Hematopoietic multipotent progenitor cell treated with erythropoietin and hydrocortisone succinate and interleukin-3 and kit ligand, for 6 days (in vitro differentiated cells): ENCODE measurements around the gene PDCD1.
"Not testable (repeated sequence)": the region's sequence is repeated elsewhere in the genome, so short reads cannot be mapped to it uniquely, and the experiment has no call there.

Experiments used
- DNase-seq: peaks from one replicate; pipeline ENCODE4 v3.0.0-alpha.2; 2015

PDCD1 gene

GRCh38 chr2:241811201-241811951, 47.3 kb downstream of the PDCD1 start:
- no peak for DNase-seq

- DNase-seq = no peak
These were observed 48.1 kb downstream of the PDCD1 start for GRCh38 chr2:241810307-241811200.

GRCh38 chr2:241809383-241810306, 49.0 kb downstream of the PDCD1 start:
- DNase-seq = no peak

GRCh38 chr2:241808721-241809382, 49.8 kb downstream of the PDCD1 start, which contains the start of gene NEU4:
NEU4 (plus strand) TSS chr2:241809193; CDS start chr2:241814485, 5,292 bp downstream.
- DNase-seq = no peak

- DNase-seq = no peak
These were observed 50.5 kb downstream of the PDCD1 start for GRCh38 chr2:241808051-241808720.

GRCh38 chr2:241806217-241806616, 52.5 kb downstream of the PDCD1 start:
- not testable (repeated sequence) for DNase-seq

GRCh38 chr2:241804326-241805229, 54.1 kb downstream of the PDCD1 start:
- peak; percentile 59 for DNase-seq

GRCh38 chr2:241803387-241804325, 55.0 kb downstream of the PDCD1 start:
- DNase-seq = peak; percentile 58

- no peak for DNase-seq
These were observed 56.0 kb downstream of the PDCD1 start for GRCh38 chr2:241802421-241803318.

GRCh38 chr2:241801611-241802420, 56.9 kb downstream of the PDCD1 start:
- DNase-seq = no peak

GRCh38 chr2:241800198-241800903, 58.3 kb downstream of the PDCD1 start:
- DNase-seq = not testable (repeated sequence)
